HL-60 (cell line): ENCODE measurements around the gene POLD3.

Experiments used
- CTCF ChIP-seq: IDR thresholded peaks from one replicate; pipeline ENCODE4 v1.5.1; 2011; ENCODE audit warnings: low read length, control low read depth, inconsistent platforms; ENCODE audit not compliant: insufficient read depth
- POLR2AphosphoS5 ChIP-seq: IDR thresholded peaks from 2 replicates; pipeline ENCODE4 v1.6.1; 2012; ENCODE audit warnings: low read depth
- SPI1 ChIP-seq: IDR thresholded peaks from 2 replicates; pipeline ENCODE4 v1.6.1; 2012; ENCODE audit warnings: low read depth, mild to moderate bottlenecking, borderline replicate concordance

- TF ChIP-seq CTCF: no peak
- no peak for TF ChIP-seq SPI1
- TF ChIP-seq POLR2AphosphoS5: no peak
Observed at GRCh38 chr11:74615988-74616387, 23.6 kb downstream of the POLD3 start.
